ENCODE data around the gene GEMIN5. TPM values are rescaled to one million over a fixed set of nuclear protein-coding genes. Genes with fewer than 3 reads are reported as not detected.

GEMIN5 gene
- total RNA-seq, 1 donor, result 23.3 TPM

- no peak for TF ChIP-seq CTCF (IDR thresholded peaks at IDR 0.05; ENCODE audit: insufficient read depth, low read depth, low read length)
- DNase-seq (ENCODE audit: low read depth), result no peak
- H3K4me3 ChIP-seq (ENCODE audit: low read depth, low read length), result no peak overlapping the region
Observed at GRCh38 chr5:154893381-154893780, 44.6 kb downstream of the GEMIN5 start.

- no peak overlapping the region for H3K4me3 ChIP-seq (ENCODE audit: low read depth, low read length)
- no peak for TF ChIP-seq CTCF (IDR thresholded peaks at IDR 0.05; ENCODE audit: insufficient read depth, low read depth, low read length)
- no peak for DNase-seq (ENCODE audit: low read depth)
Observed at GRCh38 chr5:154892369-154892771, 45.6 kb downstream of the GEMIN5 start.

DNA sequence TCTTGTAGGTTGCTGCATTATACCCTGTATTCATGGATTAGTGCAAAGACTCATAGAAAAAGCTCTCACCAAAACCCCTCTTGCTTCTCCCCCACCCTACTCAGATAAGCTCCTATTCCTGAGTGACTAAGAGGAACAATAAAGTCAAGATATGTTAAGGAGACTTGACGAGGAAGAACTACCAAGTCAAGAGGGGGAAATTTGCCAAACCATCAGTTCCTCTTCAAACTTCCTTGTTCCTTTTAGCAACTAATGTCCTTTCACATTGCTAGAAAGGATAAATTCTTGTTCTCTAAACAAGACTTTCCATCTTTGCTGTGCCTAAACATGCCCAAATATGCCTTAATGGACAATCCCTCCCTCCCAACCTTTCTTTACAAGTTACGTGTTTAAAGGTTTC, 52.6 kb downstream of the GEMIN5 start:
- no peak for TF ChIP-seq CTCF (IDR thresholded peaks at IDR 0.05; ENCODE audit: insufficient read depth, low read depth, low read length)
- H3K4me3 ChIP-seq (ENCODE audit: low read depth, low read length), result no peak overlapping the region
- no peak for DNase-seq (ENCODE audit: low read depth)

DNA sequence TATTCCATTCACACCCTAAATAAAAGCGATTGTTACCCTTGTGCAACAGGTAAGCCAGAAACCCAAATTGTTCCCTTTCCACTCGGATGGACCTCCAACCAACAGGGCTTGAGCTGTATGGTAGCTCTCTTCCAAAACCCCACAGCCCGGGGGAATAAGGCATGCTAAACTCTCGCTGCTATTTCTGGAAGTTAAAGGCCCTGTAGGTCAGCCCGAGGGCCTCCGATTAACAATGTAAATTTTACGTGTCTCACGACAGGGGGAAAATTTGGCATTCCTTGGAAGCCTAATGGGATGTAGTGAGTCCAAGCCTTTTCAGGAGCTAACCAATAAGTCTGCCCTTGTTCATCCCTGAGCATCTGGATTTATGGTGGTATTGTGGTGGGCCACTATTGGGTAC, 53.6 kb downstream of the GEMIN5 start:
- TF ChIP-seq CTCF (IDR thresholded peaks at IDR 0.05; ENCODE audit: insufficient read depth, low read depth, low read length), result no peak
- H3K4me3 ChIP-seq (ENCODE audit: low read depth, low read length), result no peak overlapping the region
- no peak for DNase-seq (ENCODE audit: low read depth)

DNA sequence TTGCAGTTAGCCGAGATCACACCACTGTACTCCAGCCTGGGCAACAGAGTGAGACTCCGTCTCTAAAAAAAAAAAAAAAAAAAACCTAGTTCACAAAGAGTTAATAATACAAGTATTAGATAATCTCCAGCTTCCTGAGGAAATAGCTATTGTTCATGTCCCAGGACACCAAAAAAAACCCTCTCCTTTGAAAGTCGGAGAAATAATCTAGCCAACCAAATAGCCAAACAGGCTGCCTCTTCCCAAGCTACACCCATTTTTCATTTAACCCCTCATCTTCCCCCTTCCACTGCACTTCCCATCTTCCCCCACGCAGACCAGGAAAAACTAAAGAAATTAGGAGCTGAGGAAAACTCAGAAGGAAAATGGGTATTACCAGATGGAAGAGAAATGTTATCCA, 56.0 kb downstream of the GEMIN5 start:
- no peak for DNase-seq (ENCODE audit: low read depth)
- no peak overlapping the region for H3K4me3 ChIP-seq (ENCODE audit: low read depth, low read length)
- no peak for TF ChIP-seq CTCF (IDR thresholded peaks at IDR 0.05; ENCODE audit: insufficient read depth, low read depth, low read length)

- no peak for TF ChIP-seq CTCF (IDR thresholded peaks at IDR 0.05; ENCODE audit: insufficient read depth, low read depth, low read length)
- no peak overlapping the region for H3K4me3 ChIP-seq (ENCODE audit: low read depth, low read length)
- DNase-seq (ENCODE audit: low read depth), result no peak
Observed at GRCh38 chr5:154878642-154879335, 59.2 kb downstream of the GEMIN5 start.

- no peak overlapping the region for H3K4me3 ChIP-seq (ENCODE audit: low read depth, low read length)
- no peak for DNase-seq (ENCODE audit: low read depth)
- no peak for TF ChIP-seq CTCF (IDR thresholded peaks at IDR 0.05; ENCODE audit: insufficient read depth, low read depth, low read length)
Observed at GRCh38 chr5:154873791-154874331, 64.2 kb downstream of the GEMIN5 start.

Data from fibroblast of villous mesenchyme (primary cell).